CD4-positive, alpha-beta T cell treated with Interleukin-15 for 1 hour (primary cell): ENCODE data around the gene GPR85.
"Not testable (repeated sequence)": the region's sequence is repeated elsewhere in the genome, so short reads cannot be mapped to it uniquely, and the experiment has no call there.

ENCODE experiments used
- DNase-seq: peaks from one replicate; pipeline ENCODE4 v3.0.0-alpha.2; 2020

Gene GPR85

GRCh38 chr7:113086431-113086888, at the start of gene GPR85:
TSS of gene GPR85 (minus strand) at chr7:113086827. CDS start at chr7:113084721, 2,106 bp downstream.
- no peak for DNase-seq

GRCh38 chr7:113134025-113134424, 47.4 kb upstream of the GPR85 start:
- no peak for DNase-seq

GRCh38 chr7:113131367-113131766, 44.7 kb upstream of the GPR85 start:
- DNase-seq, result no peak

DNA sequence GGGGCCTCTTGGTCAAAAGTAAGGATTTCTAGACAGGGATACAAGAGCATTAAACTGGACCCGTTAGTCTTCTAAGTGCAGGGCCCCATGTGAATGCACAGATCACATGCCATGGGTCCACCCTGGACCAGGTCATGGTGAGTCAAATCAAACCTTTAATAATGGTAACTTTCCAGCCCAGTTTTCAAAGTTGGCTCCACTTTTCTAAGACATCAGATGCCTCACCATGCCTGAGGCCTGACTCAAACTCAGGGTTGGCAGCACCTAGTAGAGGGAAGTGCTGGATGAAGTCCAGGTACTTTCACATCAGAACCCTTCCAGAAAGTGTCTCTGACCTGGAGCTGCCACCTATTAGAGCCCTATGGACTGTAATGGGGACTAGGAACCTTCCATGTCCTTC, 41.4 kb upstream of the GPR85 start:
- DNase-seq, result no peak

- DNase-seq, result no peak
Measured at GRCh38 chr7:113125728-113126127, 39.1 kb upstream of the GPR85 start.

DNA sequence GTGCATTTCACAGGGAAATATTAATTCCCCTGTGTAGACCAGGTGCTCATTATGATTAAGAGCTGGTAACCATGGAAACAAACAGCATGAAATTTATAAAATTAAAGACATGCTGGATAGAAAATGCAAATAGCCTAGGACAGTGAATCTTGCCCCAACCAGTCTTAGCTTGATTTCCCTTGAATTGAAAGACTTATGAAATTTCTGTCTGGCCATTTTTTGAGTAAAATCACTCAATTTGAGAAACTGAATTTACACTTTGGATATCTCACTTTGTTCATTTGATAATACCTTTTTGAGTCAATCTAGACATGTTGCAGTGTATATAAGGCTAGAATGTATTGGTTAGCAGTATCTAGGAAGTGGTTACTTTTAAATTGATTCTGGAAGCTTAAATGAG, 36.1 kb upstream of the GPR85 start:
- DNase-seq, result no peak

DNA sequence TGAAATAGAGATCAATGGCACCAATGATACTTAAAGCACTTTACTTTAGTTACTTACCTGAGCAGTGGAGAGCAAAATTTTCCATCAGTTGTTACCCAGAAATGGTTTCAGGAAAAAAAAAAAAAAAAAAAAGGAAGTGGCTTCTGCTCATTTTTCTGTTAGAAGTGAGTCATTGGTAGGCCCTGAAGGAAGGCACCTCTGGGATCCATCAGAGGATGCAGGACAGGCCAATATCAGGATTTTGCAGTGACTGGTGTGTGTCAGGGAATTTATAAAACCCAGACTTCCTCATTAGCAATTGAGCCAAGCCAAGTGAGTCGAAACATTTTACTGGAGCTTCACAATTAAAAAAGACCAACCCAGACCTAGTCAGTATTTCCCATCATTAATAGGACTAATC, 34.0 kb upstream of the GPR85 start:
- DNase-seq, result no peak

DNA sequence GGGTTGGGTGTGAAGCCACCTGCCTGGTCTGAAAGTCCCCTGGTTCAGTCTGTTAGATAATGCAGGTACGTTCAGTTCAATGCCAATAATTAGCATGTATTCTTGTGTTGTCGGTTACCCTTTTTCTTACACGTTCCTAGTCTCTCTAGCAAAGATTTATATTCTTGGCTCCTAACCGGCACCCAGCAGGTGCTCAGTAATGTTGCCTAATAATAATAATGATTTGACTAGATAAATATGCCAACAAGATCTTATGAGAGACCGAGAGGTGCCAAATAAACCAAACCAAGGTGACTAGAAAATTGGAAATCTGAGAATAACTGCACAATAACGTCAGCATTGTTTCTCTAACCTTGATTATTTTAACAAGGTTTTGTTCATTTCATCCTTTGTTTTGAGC, 32.8 kb upstream of the GPR85 start:
- DNase-seq, result no peak

- DNase-seq, result peak; percentile 87
Measured at GRCh38 chr7:113118074-113118959, 31.7 kb upstream of the GPR85 start, which contains the start of gene SMIM30. TSS of gene SMIM30 (minus strand) at chr7:113118554. CDS start at chr7:113117578, 976 bp downstream.

GRCh38 chr7:113117374-113117774, 30.7 kb upstream of the GPR85 start:
- DNase-seq, result not testable (repeated sequence)

DNA sequence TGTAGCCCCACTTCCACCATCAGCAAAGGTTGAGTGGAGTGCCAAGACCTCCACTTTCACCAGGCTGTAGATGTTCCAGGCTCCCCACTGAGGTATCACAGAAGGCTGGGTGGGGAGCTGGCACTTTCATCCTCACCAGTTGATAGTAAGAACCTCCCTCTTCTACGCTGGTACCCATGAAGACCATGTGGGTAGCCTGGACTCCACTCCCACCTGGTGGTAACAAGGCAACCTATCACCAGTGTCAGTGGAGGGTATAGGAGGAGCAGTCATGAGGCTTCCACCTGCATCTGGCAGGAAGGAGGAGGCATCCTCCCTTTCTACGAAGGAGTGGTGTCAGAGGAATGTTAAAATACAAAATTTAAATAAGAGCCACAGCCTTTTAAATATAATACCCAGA, 27.3 kb upstream of the GPR85 start:
- no peak for DNase-seq

- no peak for DNase-seq
Measured at GRCh38 chr7:113109718-113110117, 23.1 kb upstream of the GPR85 start.

DNA sequence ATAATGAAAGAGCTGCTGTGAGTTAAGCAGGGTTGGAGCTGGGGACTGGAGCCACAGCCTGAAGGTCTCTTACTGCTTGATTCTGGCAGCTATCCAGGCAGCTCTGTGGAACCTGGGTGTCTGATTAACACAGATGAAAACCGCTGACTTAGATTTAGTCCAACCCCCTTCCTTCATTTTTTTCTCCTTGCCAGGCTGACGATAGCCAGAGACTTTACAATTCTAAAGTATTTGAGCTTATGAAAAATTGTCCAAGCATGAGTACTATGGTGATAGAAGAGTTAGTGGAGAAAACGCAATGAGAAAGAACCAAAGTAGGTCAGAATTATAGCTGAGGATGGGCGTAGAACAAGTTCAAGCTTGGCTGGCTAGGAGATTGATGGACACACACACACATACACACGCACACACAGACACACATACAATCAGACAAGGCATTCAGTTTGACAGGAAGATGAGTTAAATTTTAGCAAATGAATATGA, 13.5 kb upstream of the GPR85 start:
- DNase-seq, result no peak

DNA sequence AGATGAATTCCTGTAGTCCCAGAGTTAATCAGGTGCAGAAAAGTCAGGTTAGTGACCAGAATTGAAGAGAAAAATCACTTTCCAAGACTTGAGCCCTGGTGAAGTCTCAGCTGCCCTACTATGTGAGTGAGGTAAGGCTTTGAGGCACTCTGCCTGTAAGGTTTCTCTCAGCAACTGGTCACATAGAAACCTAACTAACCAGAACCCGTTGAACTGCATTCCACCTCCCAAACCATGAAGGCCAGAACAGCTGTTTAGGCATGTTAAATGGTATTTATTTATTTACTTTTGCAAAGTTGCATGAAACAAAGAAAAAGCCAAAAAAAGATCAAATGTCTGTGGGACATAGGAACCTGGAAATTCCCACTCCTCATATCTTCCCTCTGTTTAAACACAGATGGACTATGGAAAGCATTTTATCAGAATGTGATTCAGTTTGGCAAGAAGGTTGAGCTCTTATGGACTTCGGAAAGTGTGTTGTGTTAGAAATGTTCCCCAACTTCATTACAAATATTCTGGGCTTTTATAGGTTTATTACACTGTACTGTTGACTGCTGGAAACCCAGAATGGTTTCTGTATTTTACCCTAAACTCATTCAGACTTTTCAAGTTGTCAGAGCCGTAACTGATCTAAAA, 12.8 kb upstream of the GPR85 start:
- no peak for DNase-seq

- DNase-seq, result no peak
Measured at GRCh38 chr7:113094517-113095249, 8.1 kb upstream of the GPR85 start.

- DNase-seq, result no peak
Measured at GRCh38 chr7:113093561-113093960, 6.9 kb upstream of the GPR85 start.

- DNase-seq, result no peak
Measured at GRCh38 chr7:113092762-113093161, 6.1 kb upstream of the GPR85 start.

GRCh38 chr7:113087071-113087998, 708 bp upstream of the GPR85 start:
- no peak for DNase-seq

DNA sequence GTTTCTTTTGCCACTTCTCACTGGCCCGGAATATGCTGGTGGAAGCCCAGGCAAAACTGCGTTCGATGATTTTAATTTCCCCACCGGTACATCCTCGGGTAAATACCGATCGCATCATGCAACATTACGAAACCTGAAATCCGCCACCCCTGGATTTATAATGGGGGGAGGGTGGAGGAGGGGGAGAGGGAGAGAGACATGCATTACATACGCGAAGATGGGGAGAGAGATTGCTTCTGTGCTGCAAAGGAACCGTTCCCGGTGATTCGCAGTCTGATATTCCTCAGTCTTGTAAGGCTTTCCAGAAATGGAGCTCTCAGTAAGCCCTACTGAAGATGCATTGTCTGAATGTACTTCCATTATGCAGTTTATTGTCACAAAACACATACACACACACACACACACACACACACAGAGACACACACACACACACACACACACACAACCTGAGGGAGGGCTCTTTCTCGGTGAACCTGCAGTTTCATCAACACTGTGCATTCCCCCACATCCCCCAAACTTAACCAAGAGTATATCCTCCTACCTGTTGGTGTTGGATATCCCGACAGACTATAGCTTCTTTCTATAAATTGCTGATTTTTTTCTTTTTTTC, 741 bp downstream of the GPR85 start:
- DNase-seq, result no peak

DNA sequence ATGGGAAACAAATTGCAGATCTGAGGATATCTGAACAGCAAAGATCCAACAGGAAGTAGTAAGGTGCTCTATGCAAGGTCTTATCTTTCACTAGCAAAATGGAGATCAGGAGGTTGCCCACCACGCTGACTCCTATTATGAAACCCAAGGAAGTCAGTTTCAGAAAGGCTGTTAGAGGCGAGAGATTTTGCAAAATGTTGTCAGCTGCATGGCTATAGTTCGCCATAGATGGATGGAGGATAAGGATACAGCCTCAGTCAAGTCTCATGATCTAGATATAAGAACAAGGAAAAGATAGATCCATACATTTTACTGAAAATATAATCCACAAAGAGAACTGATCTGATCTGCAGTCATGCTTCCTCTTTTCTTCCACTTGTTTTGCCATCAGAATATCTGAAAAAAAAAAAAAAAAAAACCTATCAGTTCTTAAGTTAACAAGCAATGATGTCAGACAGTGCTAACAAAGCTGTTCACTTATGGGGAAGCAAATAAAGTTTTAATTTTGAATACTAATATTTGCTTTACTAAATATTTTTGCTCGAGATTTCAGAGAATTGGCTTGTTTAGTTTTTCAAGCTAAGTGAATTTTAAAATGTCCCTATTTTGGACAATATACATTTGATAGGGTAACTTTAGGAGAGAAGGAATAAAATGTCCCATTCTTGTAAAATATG, 2.0 kb downstream of the GPR85 start:
- no peak for DNase-seq
